Motor neuron (in vitro differentiated cells): ENCODE measurements around the gene TOP2B. TPM values are rescaled to one million over a fixed set of nuclear protein-coding genes. Genes with fewer than 3 reads are reported as not detected.

ENCODE experiments used
- ATAC-seq, 8 experiments: fragments of 200-7000 bp; cut with Tn5 transposase; replicated peaks in 6 of 8; 2 replicates each; pipeline ENCODE4 v1.8.0; 2021; ENCODE audit warnings: mild to moderate bottlenecking in 8 of 8, moderate library complexity in 8 of 8
- H3K27ac ChIP-seq, 2 donors: fragments of 250-450 bp; sonication (Bioruptor Pico); 2 replicates each; pipeline ENCODE4 v1.9.0; 2021; ENCODE audit warnings: antibody characterized with exemption in 2 of 2, mild to moderate bottlenecking in 2 of 2, moderate library complexity in 1 of 2
- H3K4me1 ChIP-seq, 2 donors: fragments of 250-450 bp; sonication (Bioruptor Pico); replicated peaks in 1 of 2; 2 replicates each; pipeline ENCODE4 v1.6.1; 2021; ENCODE audit warnings: antibody characterized with exemption in 2 of 2, mild to moderate bottlenecking in 2 of 2, moderate library complexity in 1 of 2
- H3K4me3 ChIP-seq, 5 donors: fragments of 250-450 bp; sonication (Bioruptor Pico); 2 replicates each; pipeline ENCODE4 v1.9.0; 2021; ENCODE audit warnings: antibody characterized with exemption in 5 of 5, mild to moderate bottlenecking in 5 of 5, moderate library complexity in 4 of 5
- WGBS, 10 experiments: fragments of 450-650 bp; shearing (Covaris generic); methylation state at CpG; one replicate each; pipeline ENCODE4 v1.0.0; 2022; 5-methylcytosine and 5-hydroxymethylcytosine counted together
- in situ Hi-C, 9 experiments: fragments of 400-800 bp; cut with MboI; loops; one replicate each; pipeline ENCODE4 v1.15.0; 2021; ENCODE audit warnings: low sequenced_read_pairs in 9 of 9, low pct_unique_long_range_greater_than_20kb in 2 of 9; ENCODE audit not compliant: unreplicated experiment in 9 of 9
- total RNA-seq, 8 experiments: library from RNA; unstranded; fragments of 300-600 nt; gene quantifications; 2 replicates each; pipeline versions ENCODE4 v1.2.3 to v1.2.4, GENCODE V29; 2022

TOP2B gene
- total RNA-seq, 8 experiments from 2014 or later: 149 to 271 (median 208) TPM

- in situ Hi-C loops: loop anchor here in 2 of 9 experiments (25.0 kb wide), 2 partner anchors 174 to 199 kb away; no protein-coding TSS in a partner anchor
Observed at GRCh38 chr3:25663347-25663868, 1.3 kb downstream of the TOP2B start.

DNA sequence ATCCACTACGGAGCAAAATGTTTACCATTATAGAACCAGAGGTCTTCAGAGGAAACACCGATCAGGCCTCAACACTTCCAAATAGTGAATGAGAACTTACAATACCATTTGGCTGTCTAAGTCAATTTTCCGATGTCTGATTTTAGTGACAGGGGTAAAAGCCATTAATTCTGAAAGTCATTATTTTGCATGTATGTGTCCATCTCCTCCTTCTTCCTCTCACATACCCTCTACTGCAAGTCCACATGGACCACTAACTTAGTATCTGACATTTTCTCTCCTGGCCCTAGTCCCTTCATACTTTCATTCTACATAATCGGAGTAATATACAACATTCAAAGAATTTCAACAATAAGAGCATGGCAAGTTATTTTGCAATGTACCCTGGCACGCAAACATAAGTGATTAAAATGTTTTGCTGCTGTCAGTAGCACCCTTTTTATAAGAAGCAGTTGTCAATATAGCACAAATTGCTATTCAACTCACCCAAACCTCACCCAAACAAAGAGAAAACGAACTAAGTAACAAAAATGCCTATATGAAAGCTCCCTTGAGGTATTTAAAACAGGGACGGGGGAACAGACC is 1.9 kb downstream of the TOP2B start:
- no peak for ATAC-seq
- in situ Hi-C loops: loop anchor here in 2 of 9 experiments (25.0 kb wide), 2 partner anchors 174 to 199 kb away; no protein-coding TSS in a partner anchor
- Histone ChIP-seq H3K4me3 (peak overlapping the region; percentile 67 to 96 (median 84)), H3K27ac (no peak overlapping the region), H3K4me1 (peaks cover 17 to 28% of the 10 kb centered on the region in 2 donors)
- WGBS, 10 experiments: 0 to 24% (median 9%) methylated on average over 2 to 7 of the region's 7 CpGs

More at GRCh38 chr3:25663347-25663868, 1.3 kb downstream of the TOP2B start:
- Histone ChIP-seq H3K4me3 (peak overlapping the region; percentile 67 to 96 (median 84)), H3K27ac (peak overlapping the region; percentile 94 to 95), H3K4me1 (peaks cover 17 to 28% of the 10 kb centered on the region in 2 donors)
- peak in 1 of 8 experiments; percentile 0 for ATAC-seq
- WGBS, 10 experiments: 0 to 3% (median 0%) methylated on average over 1 to 15 of the region's 15 CpGs

GRCh38 chr3:25661694-25662437 is 2.8 kb downstream of the TOP2B start:
- Histone ChIP-seq H3K4me3 (peak overlapping the region; percentile 67 to 96 (median 84)), H3K4me1 (peaks cover 21 to 30% of the 10 kb centered on the region in 2 donors), H3K27ac (no peak overlapping the region)
- WGBS, 10 experiments: 0 to 60% (median 20%) methylated on average over 1 to 4 of the region's 4 CpGs; no CpG with 5 or more reads in 1 of the 10 experiments
- no peak for ATAC-seq
- in situ Hi-C loops: loop anchor here in 2 of 9 experiments (25.0 kb wide), 2 partner anchors 175 to 200 kb away; no protein-coding TSS in a partner anchor

DNA sequence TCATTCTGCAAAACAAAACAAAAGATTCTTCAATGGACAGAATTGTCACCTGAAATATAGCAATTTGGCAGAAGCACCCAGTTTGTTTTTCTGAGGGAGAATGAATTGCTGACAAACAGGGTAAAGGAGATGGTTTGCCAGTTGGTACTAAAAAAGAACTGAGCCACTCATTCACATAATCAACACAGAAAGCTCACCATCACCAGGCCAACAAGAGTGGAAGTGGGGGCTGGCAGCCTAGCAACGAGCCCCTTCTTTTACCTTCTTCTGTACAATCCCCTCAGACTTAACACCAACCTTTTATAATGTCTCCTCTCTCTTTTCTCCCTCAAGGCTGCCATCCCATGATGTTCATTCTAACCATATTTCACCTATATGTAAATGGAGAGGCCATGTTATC is 5.9 kb downstream of the TOP2B start:
- peaks cover 15 to 28% of the 10 kb centered on the region in 2 donors for H3K4me1 ChIP-seq
- ATAC-seq: peak in 1 of 8 experiments; percentile 58
- H3K4me3 ChIP-seq: no peak overlapping the region
- in situ Hi-C loops: loop anchor here in 2 of 9 experiments (25.0 kb wide), 2 partner anchors 178 to 203 kb away; no protein-coding TSS in a partner anchor
- no peak overlapping the region for H3K27ac ChIP-seq
- 40 to 100% (median 60%) methylated on average over 1 of the region's 1 CpG; no CpG with 5 or more reads in 3 of the 10 experiments for WGBS, 10 experiments

DNA sequence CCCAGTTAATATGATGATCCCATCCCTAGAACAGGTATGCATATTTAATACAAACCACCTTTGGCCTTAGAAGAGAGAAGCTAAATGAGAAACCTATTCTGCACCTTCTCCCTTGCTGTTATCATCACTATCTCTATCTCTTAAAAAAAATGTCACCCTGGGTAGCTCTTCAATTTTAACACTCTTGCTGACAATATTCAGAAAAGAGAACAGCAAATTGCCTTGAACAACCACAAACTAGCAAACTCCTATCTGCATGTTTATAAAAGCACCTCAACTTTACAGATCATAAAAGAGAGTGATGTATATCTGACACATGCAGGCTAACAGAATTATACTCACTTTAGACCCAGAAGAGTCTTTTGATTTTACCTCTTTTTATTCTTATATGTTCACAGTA is 7.4 kb downstream of the TOP2B start:
- H3K4me3 ChIP-seq: no peak overlapping the region
- H3K4me1 ChIP-seq: peaks cover 15 to 28% of the 10 kb centered on the region in 2 donors
- no peak for ATAC-seq
- no peak overlapping the region for H3K27ac ChIP-seq
- in situ Hi-C loops: loop anchor here in 2 of 9 experiments (25.0 kb wide), 2 partner anchors 180 to 205 kb away; no protein-coding TSS in a partner anchor

- ATAC-seq: no peak
- in situ Hi-C loops: loop anchor here in 2 of 9 experiments (25.0 kb wide), 2 partner anchors 182 to 207 kb away; no protein-coding TSS in a partner anchor
Observed at GRCh38 chr3:25655659-25656058, 9.0 kb downstream of the TOP2B start.

DNA sequence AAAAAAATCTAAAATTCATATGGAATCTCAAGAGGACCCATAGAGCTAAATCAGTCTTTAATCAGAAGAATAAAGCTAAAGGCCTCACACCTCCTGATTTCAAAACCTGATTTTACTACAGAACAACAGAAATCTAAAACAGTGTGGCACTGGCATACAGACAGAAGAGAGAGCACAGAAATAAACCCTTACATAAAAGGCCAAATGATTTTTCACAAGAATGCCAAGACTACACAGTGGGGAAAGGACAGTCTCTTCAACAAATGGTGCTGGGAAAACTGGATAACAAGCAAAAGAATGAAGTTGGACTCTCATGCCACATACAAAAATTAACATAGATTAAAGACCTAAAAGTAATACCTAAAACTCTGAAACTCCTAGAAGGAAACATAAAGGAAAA is 10.1 kb downstream of the TOP2B start:
- no peak for ATAC-seq
- Histone ChIP-seq H3K27ac (no peak overlapping the region), H3K4me1 (peaks cover 15 to 16% of the 10 kb centered on the region in 2 donors), H3K4me3 (no peak overlapping the region)
- in situ Hi-C loops: loop anchor here in 2 of 9 experiments (25.0 kb wide), 2 partner anchors 183 to 208 kb away; no protein-coding TSS in a partner anchor

More at GRCh38 chr3:25655659-25656058, 9.0 kb downstream of the TOP2B start:
- peaks cover 15 to 22% of the 10 kb centered on the region in 2 donors for H3K4me1 ChIP-seq
- no peak overlapping the region for H3K4me3 ChIP-seq
- H3K27ac ChIP-seq: no peak overlapping the region
- 88 to 100% (median 95%) methylated on average over 1 to 2 of the region's 2 CpGs for WGBS, 10 experiments

DNA sequence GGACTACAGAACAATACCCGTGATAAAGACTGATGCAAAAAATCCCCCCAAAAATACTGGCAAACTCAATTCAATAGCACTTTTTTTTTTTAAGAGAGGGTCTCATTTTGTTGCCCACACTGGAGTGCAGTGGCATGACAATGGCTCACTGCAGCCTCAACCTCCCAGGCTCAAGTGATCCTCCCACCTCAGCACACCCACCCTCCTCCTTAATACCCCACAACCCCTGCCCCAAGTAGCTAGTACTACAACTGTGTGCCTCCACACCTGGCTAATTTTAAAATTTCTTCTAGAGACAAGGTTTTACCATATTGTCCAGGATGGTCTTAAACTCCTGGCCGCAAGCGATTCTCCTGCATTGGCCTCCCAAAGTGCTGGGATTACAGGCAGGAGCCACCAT is 11.4 kb downstream of the TOP2B start:
- no peak for ATAC-seq
- Histone ChIP-seq H3K4me3 (no peak overlapping the region), H3K4me1 (peaks cover 8 to 9% of the 10 kb centered on the region in 2 donors), H3K27ac (no peak overlapping the region)
- in situ Hi-C loops: loop anchor here in 2 of 9 experiments (25.0 kb wide), 2 partner anchors 184 to 209 kb away; no protein-coding TSS in a partner anchor
- WGBS, 10 experiments: 67 to 100% (median 100%) methylated on average over 1 to 3 of the region's 3 CpGs; no CpG with 5 or more reads in 2 of the 10 experiments

GRCh38 chr3:25652921-25653320 is 11.8 kb downstream of the TOP2B start:
- 10 to 100% (median 74%) methylated on average over 1 of the region's 1 CpG for WGBS, 10 experiments
- Histone ChIP-seq H3K4me1 (peaks cover 8 to 9% of the 10 kb centered on the region in 2 donors), H3K4me3 (no peak overlapping the region), H3K27ac (no peak overlapping the region)
- in situ Hi-C loops: loop anchor here in 2 of 9 experiments (25.0 kb wide), 2 partner anchors 184 to 209 kb away; no protein-coding TSS in a partner anchor
- no peak for ATAC-seq

GRCh38 chr3:25648925-25649830 is 15.5 kb downstream of the TOP2B start:
- 41 to 100% (median 98%) methylated on average over 1 of the region's 1 CpG for WGBS, 10 experiments
- Histone ChIP-seq H3K4me1 (peaks cover 0 to under 1% of the 10 kb centered on the region in 2 donors), H3K4me3 (no peak overlapping the region), H3K27ac (no peak overlapping the region)
- ATAC-seq: no peak
- in situ Hi-C loops: loop anchor here in 2 of 9 experiments (25.0 kb wide), 2 partner anchors 188 to 1063 kb away; no protein-coding TSS in a partner anchor

- no peaks in the 10 kb centered on the region for H3K4me1 ChIP-seq
- WGBS, 10 experiments: 8 to 100% (median 36%) methylated on average over 1 to 3 of the region's 3 CpGs
- in situ Hi-C loops: loop anchor here in 2 of 9 experiments (25.0 kb wide), 2 partner anchors 189 to 1064 kb away; no protein-coding TSS in a partner anchor
- H3K4me3 ChIP-seq: no peak overlapping the region
- peak; percentile 58 to 98 (median 72) for ATAC-seq
- H3K27ac ChIP-seq: no peak overlapping the region
Observed at GRCh38 chr3:25648107-25648535, 16.6 kb downstream of the TOP2B start.

DNA sequence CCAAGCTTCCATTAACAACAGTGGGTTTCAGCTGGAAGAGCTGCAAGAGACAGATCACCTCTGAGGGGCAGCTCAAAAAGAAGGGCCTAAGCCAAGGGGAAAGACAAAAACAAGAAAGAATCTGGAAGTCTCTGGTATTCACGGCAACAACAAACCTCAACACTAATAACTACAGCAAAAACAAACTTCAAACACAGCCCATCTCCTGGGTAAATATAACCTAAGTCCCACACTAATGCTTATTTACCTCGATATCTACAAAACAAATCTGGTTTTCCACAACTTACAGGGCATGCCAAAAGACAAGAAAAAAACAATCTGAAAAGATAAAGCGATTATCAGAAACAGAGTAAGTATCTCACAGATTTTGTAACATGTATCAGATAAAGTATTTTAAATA is 29.7 kb downstream of the TOP2B start:
- in situ Hi-C loops: loop anchor here in 2 of 9 experiments (25.0 kb wide), 2 partner anchors 202 to 1077 kb away; no protein-coding TSS in a partner anchor
- Histone ChIP-seq H3K27ac (no peak overlapping the region), H3K4me3 (no peak overlapping the region), H3K4me1 (no peaks in the 10 kb centered on the region)
- ATAC-seq: no peak
- 60 to 100% (median 96%) methylated on average over 1 to 3 of the region's 3 CpGs for WGBS, 10 experiments
